A204.1 (cell line): ENCODE data around the gene MTHFD1L.

Source experiments
- FAIRE-seq: peaks from 2 replicates; lab custom pipeline; 2012; peaks lifted over from hg19 to GRCh38; lab: Jason Lieb, UNC

The MTHFD1L gene

GRCh38 chr6:150899231-150899630, 33.7 kb downstream of the MTHFD1L start:
- no peak for FAIRE-seq

GRCh38 chr6:150900049-150900448, 34.5 kb downstream of the MTHFD1L start:
- no peak for FAIRE-seq

- no peak for FAIRE-seq
Measured at GRCh38 chr6:150902142-150902776, 36.8 kb downstream of the MTHFD1L start.

GRCh38 chr6:150905769-150906168, 40.3 kb downstream of the MTHFD1L start:
- no peak for FAIRE-seq

DNA sequence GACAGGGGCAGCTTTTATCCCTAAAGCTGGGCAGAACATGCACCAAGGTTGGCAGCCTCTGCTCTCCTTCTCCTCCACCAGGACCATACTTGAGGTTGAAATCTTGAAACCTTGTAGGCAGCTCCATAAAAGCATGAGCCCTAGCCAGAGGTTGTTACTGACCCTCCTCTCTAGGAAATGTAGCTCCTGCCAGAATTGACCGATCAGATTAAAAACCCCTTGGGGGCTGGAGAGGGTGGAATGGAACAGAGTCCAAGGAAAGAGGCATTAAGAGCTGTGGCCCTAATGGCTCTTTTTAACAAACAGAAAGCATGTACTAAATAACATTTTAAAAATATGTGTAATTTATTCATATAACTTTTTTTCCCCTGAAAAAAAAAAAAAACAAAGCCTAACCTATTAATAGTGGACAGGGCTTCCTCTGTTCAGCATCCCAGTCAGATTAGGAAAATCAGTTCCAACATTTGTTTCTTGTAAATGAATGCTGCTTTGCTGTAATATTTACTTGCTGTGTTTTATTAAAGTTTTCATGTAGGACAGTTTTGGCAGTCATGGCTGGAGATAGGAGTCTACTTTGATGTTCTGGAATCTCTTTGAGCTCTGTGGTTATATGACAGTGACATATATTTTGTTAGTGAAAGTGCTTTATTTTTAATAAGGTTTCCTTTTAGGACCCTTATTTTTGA, 41.3 kb downstream of the MTHFD1L start:
- FAIRE-seq = no peak

DNA sequence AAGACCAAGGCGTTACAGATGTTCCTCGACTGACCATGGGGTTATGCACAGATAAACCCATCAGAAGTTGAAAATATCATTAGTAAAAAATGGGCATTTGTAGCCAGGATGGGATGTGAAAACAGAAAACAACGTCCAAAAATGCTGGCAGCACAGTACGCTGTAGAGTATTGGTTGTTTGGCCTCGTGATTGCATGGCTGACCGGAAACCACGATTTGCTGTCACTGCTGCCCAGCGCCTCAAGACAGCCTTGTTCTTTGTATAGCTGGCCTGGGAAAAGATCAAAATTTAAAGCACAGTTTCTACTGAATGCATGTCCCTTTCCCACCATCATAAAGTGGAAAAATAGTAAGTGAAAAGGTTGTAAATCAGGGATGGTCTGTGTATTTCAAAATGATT, 41.9 kb downstream of the MTHFD1L start:
- FAIRE-seq = no peak

- no peak for FAIRE-seq
Measured at GRCh38 chr6:150908901-150909300, 43.4 kb downstream of the MTHFD1L start.

DNA sequence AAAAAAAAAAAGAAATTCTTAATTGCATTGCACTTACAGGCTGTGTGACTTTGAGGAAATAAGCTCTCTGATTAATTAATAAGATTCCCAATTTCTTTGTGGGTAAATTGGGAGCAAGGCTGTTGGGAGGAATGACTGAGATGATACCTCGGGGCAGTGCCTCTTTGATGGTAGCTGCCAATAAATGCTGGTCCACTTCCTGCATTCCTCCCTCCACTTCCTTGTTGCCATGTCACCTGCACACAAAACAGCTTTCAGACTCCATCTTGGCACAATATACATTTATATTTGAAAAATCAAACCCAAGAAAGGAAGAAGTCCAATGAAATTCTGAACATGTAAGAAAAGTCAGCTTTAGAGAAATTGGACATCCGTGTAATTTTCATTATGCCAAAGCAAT, 45.1 kb downstream of the MTHFD1L start:
- no peak for FAIRE-seq

- FAIRE-seq = no peak
Measured at GRCh38 chr6:150914372-150914771, 48.9 kb downstream of the MTHFD1L start.

- no peak for FAIRE-seq
Measured at GRCh38 chr6:150915131-150915879, 49.8 kb downstream of the MTHFD1L start.

- no peak for FAIRE-seq
Measured at GRCh38 chr6:150915880-150916265, 50.4 kb downstream of the MTHFD1L start.

DNA sequence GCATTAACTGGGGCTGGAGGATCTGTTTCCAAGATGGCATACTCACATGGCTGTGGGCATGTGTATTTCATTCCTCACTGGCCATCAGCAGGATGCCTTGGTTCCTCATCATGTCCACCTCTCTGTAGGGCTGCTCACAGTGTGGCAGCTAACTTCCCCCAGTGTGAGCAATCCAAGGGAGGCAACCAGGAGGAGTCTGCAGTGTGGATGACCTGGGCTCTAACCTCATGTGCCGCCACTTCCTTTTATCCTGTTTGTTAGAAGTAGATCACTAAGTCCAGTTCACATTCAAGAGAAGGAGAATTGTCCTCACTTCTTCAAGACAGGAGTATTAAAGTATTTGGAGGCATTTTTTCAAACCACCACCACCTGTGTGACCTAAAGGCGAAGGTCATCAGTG, 54.4 kb downstream of the MTHFD1L start:
- FAIRE-seq = no peak

DNA sequence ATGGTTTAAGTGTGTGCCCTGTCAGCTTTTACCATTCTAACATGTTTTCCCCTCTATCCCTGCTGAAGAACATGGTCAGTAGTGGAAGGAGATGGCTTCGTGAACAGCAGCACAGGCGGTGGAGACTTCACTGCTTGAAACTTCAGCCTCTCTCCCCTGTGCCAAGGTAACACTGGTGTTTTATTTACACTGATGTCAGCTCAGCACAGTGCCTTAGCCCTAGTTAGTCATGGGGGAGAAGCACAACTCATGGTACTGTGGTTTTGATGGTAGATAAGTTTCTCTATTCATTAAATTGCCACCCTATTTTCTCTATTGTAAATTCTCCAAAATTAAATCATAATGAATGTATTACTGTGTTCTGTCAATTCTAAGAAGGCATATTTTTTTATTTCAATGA, 56.6 kb downstream of the MTHFD1L start:
- FAIRE-seq = no peak

DNA sequence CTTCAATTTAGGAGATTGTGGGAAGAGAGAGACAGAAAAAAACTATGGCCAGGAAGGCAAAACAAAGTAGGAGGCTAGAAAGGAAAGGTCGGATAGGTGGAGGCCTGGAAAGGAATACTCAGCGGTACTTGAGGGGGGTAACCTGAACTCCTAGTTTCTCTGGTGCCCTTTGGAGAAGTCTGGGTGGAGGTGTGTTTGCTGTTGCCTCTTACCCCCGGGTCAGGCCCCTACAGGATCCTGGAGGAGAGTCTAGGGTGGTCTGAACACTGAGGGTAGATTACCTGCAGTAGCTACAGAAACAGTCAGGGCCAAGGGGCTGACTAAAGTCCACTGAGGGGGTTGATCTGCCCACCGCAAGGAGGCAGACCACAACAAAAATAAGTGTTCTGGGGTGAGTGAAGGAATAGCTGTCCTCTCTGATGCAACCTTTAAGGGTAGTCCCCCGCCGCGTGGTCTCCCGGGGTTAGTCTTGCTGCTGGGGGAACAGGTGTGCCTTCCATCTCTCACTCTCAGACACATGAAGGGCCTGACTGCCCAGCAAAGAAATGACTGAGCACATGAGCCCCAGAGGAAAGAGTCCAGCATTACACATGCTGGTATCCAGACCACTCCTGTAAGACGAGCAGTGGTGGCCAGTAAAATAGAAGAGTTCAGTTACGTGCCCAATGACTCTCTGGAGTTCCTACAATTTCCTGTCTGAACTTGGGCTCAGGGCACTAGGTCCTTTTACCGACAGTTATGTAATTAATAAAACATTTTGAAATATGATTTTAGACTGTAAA, 59.5 kb downstream of the MTHFD1L start:
- no peak for FAIRE-seq

DNA sequence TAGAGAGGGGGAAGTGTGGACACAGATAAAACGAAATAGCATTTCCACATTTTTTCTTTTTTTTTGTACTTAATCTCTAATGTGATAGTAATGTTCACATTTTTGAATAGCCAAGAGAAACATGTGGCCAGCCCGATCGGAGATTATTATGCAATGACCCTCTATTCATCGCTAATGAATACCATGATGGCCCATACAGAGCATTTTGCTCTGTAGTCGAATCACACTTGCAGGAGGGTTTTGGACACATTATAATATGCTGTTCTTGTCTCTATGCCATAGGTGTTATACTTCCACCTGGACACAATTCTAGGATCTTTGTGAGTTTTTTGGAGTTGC, 60.1 kb downstream of the MTHFD1L start:
- FAIRE-seq = no peak

DNA sequence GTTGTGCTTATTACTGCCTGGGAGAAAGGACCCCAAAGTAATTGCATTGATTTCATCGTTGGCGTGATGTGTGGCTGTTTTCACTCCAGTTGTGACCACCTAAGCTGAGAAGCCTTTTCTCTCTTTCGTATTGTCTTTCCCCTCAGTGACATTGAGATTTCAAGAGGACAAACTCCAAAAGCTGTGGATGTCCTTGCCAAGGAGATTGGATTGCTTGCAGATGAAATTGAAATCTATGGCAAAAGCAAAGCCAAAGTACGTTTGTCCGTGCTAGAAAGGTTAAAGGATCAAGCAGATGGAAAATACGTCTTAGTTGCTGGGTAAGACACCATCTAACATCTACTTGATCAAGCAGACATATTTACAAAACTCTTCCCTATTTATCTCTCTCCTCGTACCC, 60.5 kb downstream of the MTHFD1L start:
- FAIRE-seq = no peak

DNA sequence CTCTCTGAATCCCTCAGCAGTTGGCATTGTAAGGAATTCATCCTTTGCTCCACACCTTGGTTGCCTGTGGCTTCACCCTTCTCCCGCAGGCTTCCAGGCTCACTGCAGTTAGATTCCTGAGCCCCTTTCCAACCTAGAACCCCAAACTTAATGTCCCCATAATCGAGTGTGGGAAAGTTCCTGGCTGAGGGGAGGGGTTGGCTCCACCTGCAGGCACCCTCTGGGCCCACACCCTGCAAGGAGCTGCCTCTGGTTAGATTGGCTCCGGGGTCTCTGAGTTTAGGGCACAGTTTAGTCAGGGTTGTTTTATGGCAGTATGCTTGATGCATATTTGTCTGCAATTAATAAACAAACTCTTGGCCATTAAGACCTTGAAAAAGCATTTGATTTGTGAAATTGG, 63.4 kb downstream of the MTHFD1L start:
- FAIRE-seq = no peak

- no peak for FAIRE-seq
Measured at GRCh38 chr6:150929416-150929815, 63.9 kb downstream of the MTHFD1L start.

GRCh38 chr6:150930841-150931240, 65.3 kb downstream of the MTHFD1L start:
- no peak for FAIRE-seq

DNA sequence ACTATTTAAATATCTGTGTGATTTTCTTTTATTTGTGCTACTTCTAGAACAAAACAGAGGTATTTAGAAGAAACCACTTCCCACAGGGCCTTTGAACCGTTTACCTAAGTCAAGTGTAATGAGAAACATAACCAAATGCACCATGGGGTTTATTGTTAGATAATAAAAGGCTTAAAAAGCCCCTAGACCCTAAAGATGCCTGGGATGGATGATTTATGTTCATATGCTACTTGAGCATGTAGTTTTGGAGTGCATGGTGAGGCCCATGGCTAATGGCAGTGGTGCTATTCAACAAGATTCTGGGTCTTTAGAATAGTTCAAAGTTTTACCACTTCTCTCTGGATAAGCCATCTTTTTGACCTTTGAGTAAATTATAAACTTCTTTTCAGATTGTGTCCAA, 65.9 kb downstream of the MTHFD1L start:
- FAIRE-seq = no peak

GRCh38 chr6:150932996-150933395, 67.5 kb downstream of the MTHFD1L start:
- FAIRE-seq = no peak

- no peak for FAIRE-seq
Measured at GRCh38 chr6:150934380-150934779, 68.9 kb downstream of the MTHFD1L start.

DNA sequence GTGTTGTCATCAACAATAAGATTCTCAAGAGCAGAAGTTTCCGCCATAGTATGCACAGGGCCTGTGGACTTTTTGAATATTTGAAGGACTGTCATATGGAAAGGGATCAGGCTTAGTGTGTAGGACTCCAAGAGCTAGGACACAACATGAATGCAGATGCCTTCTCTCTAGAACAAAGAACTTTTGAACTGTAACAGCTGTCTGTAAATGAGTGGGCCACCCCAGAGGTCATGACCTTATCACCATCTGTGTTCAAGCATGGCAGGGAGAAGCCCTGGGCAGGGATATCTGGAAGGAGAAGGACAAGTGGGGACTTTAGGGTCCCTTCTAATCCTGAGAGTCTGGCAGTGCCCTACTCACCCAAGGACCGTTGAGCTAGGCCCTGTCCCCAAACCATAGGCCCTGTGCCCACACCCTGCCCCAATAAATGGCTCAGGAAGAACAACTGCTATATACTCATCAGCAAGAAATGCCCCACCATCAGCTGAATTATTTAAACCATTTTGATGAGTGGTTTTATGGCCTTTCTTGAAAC, 70.6 kb downstream of the MTHFD1L start:
- no peak for FAIRE-seq
